ENCODE data around the gene FKBP1C.

FKBP1C gene

DNA sequence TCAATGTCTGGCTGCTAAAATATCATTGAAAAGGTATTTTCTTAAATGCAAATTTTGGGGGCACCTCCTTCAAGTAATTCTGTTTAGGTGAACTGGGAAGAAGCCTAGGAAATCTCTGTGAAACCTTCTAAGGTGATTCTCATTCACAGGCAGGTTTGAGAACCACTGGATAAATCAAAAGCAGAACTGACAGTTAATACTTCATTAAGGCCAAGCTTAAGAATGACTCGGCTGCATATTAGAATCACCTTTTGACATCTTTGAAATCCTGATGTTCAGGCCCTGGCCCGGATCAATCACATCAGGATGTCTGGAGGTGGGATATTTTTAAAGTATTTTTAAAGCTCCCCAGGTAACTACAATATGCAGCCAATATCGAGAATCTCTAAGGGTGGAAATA is 50.6 kb downstream of the FKBP1C start:
- no peak for DNase-seq (ENCODE audit: low read depth in 2 of 2, low spot score in 1 of 2)
